Measurements from ENCODE around the gene BGLAP. TPM values are rescaled to one million over a fixed set of nuclear protein-coding genes. Genes with fewer than 3 reads are reported as not detected.

Gene BGLAP
- polyA plus RNA-seq, 3 donors, result 2.2 TPM; not detected in 2

GRCh38 chr1:156195853-156196252 lies 46.1 kb upstream of the BGLAP start:
- peak overlapping the region in 2 of 7 donors; percentile 23 to 59 for H3K27ac Mint-ChIP-seq
- Histone ChIP-seq H3K27ac (ENCODE audit: low read depth in 1 of 2, low read length in 2 of 2) (no peak overlapping the region), H3K4me2 (replicated peaks; ENCODE audit: extremely low read depth, low read length, poor library complexity, severe bottlenecking) (no peak overlapping the region), H3K79me2 (ENCODE audit: insufficient read depth, low read length) (peaks cover 76% of the 10 kb centered on the region), H3K9ac (ENCODE audit: insufficient read depth, low read length, poor library complexity, severe bottlenecking) (no peak overlapping the region), H3K9me3 (replicated peaks in 1 of 2; ENCODE audit: control insufficient read depth in 1 of 2, insufficient read depth in 1 of 2, low read length in 2 of 2) (no peaks in the 10 kb centered on the region), H4K20me1 (ENCODE audit: insufficient read depth, low read length) (peaks cover 54% of the 10 kb centered on the region), H3K4me3 (replicated peaks in 1 of 3; ENCODE audit: low read depth in 2 of 3, low read length in 3 of 3) (no peak overlapping the region), H3K4me1 (ENCODE audit: control insufficient read depth in 1 of 2, insufficient read depth in 2 of 2, low read length in 2 of 2) (peaks cover 31 to 48% of the 10 kb centered on the region in 2 donors), H2AFZ (ENCODE audit: insufficient read depth, low read depth, low read length, poor library complexity, severe bottlenecking) (no peak overlapping the region), H3K27me3 (ENCODE audit: control insufficient read depth in 2 of 2, insufficient read depth in 2 of 2, low read length in 2 of 2) (no peaks in the 10 kb centered on the region), H3K36me3 (replicated peaks in 1 of 2; ENCODE audit: control insufficient read depth in 1 of 2, insufficient read depth in 2 of 2, low read length in 2 of 2) (peaks cover 36 to 53% of the 10 kb centered on the region in 2 donors)
- H3K9me3 Mint-ChIP-seq, result no peaks in the 10 kb centered on the region
- intact Hi-C loops (cut with micrococcal nuclease), result no loop called here
- H3K27me3 Mint-ChIP-seq (ENCODE audit: low read depth in 3 of 3), result peaks cover 0 to 1% (median 0%) of the 10 kb centered on the region in 3 donors
- peaks cover 61% of the 10 kb centered on the region for H3K4me1 Mint-ChIP-seq
- 92% methylated on average over 4 of the region's 4 CpGs for WGBS (ENCODE audit: insufficient coverage)
- TF ChIP-seq CTCF (IDR thresholded peaks at IDR 0.05), result no peak
- DNase-seq, result no peak
- H3K4me3 Mint-ChIP-seq, result no peak overlapping the region
- peaks cover 28 to 49% of the 10 kb centered on the region in 2 donors for H3K36me3 Mint-ChIP-seq

- H3K27me3 ChIP-seq (ENCODE audit: control insufficient read depth in 2 of 2, insufficient read depth in 2 of 2, low read length in 2 of 2), result no peaks in the 10 kb centered on the region
- peaks cover 37 to 50% of the 10 kb centered on the region in 2 donors for H3K4me1 ChIP-seq (ENCODE audit: control insufficient read depth in 1 of 2, insufficient read depth in 2 of 2, low read length in 2 of 2)
- peaks cover 57% of the 10 kb centered on the region for H3K4me1 Mint-ChIP-seq
- H3K36me3 ChIP-seq (replicated peaks in 1 of 2; ENCODE audit: control insufficient read depth in 1 of 2, insufficient read depth in 2 of 2, low read length in 2 of 2), result peaks cover 36 to 58% of the 10 kb centered on the region in 2 donors
- H3K9me3 ChIP-seq (replicated peaks in 1 of 2; ENCODE audit: control insufficient read depth in 1 of 2, insufficient read depth in 1 of 2, low read length in 2 of 2), result no peaks in the 10 kb centered on the region
- H3K9me3 Mint-ChIP-seq, result no peaks in the 10 kb centered on the region
- peaks cover 80% of the 10 kb centered on the region for H3K79me2 ChIP-seq (ENCODE audit: insufficient read depth, low read length)
- intact Hi-C loops (cut with micrococcal nuclease), result no loop called here
- H4K20me1 ChIP-seq (ENCODE audit: insufficient read depth, low read length), result peaks cover 59% of the 10 kb centered on the region
- no peak overlapping the region for H3K4me3 ChIP-seq (replicated peaks in 1 of 3; ENCODE audit: low read depth in 2 of 3, low read length in 3 of 3)
- H3K36me3 Mint-ChIP-seq, result peaks cover 28 to 49% of the 10 kb centered on the region in 2 donors
- H3K4me2 ChIP-seq (replicated peaks; ENCODE audit: extremely low read depth, low read length, poor library complexity, severe bottlenecking), result no peak overlapping the region
- no peak overlapping the region for H3K9ac ChIP-seq (ENCODE audit: insufficient read depth, low read length, poor library complexity, severe bottlenecking)
- H3K4me3 Mint-ChIP-seq, result no peak overlapping the region
- WGBS (ENCODE audit: insufficient coverage), result 85% methylated on average over 1 of the region's 2 CpGs
- no peak for TF ChIP-seq CTCF (IDR thresholded peaks at IDR 0.05)
- H2AFZ ChIP-seq (ENCODE audit: insufficient read depth, low read depth, low read length, poor library complexity, severe bottlenecking), result no peak overlapping the region
- H3K27ac ChIP-seq (ENCODE audit: low read depth in 1 of 2, low read length in 2 of 2), result no peak overlapping the region
- no peak overlapping the region for H3K27ac Mint-ChIP-seq
- DNase-seq, result no peak
- H3K27me3 Mint-ChIP-seq (ENCODE audit: low read depth in 3 of 3), result peaks cover 0 to 1% (median 0%) of the 10 kb centered on the region in 3 donors
Measured at GRCh38 chr1:156196445-156196844, 45.5 kb upstream of the BGLAP start.

Data from CD14-positive monocyte (primary cell).